A549 treated with AZD2906 at 1 μM for 4 hours (cell line): ENCODE results near the gene PSMD12. TPM values are rescaled to one million over a fixed set of nuclear protein-coding genes. Genes with fewer than 3 reads are reported as not detected.

Experiments
- total RNA-seq: library from RNA; stranded (reverse); fragments of 200-300 nt; extraction: Qiagen RNA extraction; gene quantifications from 5 replicates; pipeline ENCODE4 v1.2.3, GENCODE V29; 2022

The PSMD12 gene
- 91.5 to 118 TPM (median 94.6 TPM) in 5 replicates for total RNA-seq

GRCh38 chr17:67366193-67367157 is at the start of gene PSMD12:
Gene PSMD12 (minus strand): TSS chr17:67366577. CDS start chr17:67366519, 58 bp downstream.

GRCh38 chr17:67376737-67377487 is 10.5 kb upstream of the PSMD12 start, which contains the start of gene PITPNC1:
Gene PITPNC1 (plus strand): TSS chr17:67377281.

Other genes with a start within 250 kb of the PSMD12 start
- 8.8 to 12.5 TPM (median 11.1 TPM) in 5 replicates for gene HELZ, start 121.4 kb downstream of the PSMD12 start, total RNA-seq
- 20.0 to 24.6 TPM (median 24.0 TPM) in 5 replicates for gene PITPNC1, start 10.7 kb upstream of the PSMD12 start, total RNA-seq